HG03135 (cell line): Measurements from ENCODE around the gene FUT2.

Experiments
- ATAC-seq: cut with Tn5 transposase; IDR thresholded peaks from one replicate; pipeline ENCODE4 v1.9.1; 2021; ENCODE audit warnings: mild to moderate bottlenecking, moderate library complexity; ENCODE audit not compliant: unreplicated experiment

The FUT2 gene

GRCh38 chr19:48749571-48750198 lies 53.9 kb downstream of the FUT2 start:
- no peak for ATAC-seq

DNA sequence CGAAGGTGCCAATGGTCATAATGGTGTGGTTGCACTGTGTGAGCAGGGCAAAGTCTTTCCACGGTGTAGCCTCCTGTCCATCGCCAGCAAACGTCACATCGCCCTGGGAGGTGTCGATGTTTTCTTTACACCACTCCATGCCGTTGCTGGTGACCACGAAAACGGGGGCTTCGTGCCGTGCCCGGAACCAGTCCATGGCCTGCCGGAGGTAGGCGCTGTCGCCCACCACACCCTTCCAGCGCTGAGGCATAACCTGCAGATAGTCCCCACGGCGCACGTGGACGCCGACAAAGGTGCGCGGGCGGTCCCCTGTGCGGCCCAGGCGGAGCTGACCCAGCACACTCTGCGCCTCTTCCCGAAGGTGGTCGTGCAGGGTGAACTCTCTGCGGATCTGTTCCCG lies 54.6 kb downstream of the FUT2 start:
- no peak for ATAC-seq

- ATAC-seq: no peak
Observed at GRCh38 chr19:48750771-48751504, 55.2 kb downstream of the FUT2 start.

DNA sequence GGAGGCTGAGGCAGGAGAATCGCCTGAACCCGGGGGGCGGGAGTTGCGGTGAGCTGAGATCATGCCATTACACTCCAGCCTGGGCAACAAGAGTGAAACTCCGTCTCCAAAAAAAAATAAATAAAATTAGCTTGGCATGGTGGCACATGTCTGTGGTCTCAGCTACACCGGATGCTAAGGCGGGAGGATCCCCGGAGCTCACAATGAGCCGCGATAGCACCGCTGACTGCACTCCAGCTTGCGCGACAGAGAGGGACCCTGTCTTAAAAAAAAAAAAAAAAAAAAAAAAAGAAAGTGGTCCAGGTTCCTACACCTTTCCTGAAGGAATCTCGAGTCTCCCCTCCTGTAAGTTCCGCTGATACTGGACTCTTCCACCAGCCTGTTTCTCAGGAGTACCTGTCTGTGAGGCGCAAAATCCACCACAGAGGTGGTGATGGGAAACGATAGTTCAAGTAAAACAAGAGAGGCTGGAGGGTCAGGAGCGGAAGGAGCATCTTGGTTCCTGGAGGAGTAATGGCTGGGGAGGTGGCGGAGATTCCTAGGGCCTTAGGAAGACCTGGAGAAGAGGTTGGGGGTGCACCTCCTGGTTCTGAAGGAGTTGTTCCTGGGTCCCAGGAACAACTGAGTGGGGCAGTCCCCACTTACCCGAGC lies 56.2 kb downstream of the FUT2 start:
- ATAC-seq: no peak

- ATAC-seq: no peak
Observed at GRCh38 chr19:48752496-48753365, 57.0 kb downstream of the FUT2 start, which contains the start of gene FUT1. Gene FUT1, minus strand, starts transcription at chr19:48752641. Its CDS starts 1,360 bp downstream, at chr19:48751281.

DNA sequence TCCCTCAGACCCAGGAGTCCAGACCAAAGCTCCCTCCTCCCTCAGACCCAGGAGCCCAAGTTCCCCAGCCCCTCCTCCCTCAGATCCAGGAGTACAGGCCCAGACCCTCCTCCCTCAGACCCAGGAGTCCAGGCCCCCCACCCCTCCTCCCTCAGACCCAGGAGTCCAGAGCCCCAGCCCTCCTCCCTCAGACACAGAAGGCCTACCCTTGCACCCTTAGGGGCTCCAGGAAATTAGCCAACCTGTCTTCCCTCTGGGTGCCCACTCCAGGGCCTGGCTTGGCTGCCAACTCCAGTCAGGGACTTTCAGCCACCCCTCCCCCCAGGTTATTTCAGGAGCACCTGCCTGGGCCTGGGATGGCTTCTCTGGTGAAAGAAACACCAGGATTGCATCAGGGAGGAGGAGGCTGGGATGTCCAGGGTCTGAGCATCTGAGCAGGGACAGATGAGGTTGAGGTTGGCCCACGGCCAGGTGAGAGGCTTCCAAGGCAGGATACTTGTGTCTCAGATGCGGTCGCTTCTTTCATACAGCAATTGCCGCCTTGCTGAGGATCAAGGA lies 59.4 kb downstream of the FUT2 start, which contains the start of gene FGF21:
Gene FGF21, plus strand, starts transcription at position 441 of the 558 bp plus-strand sequence. CDS start 713 bp downstream, outside the sequence.
- ATAC-seq: no peak
